OCI-LY1 (cell line): ENCODE measurements around the gene EBF3.

ENCODE experiments used
- H2AFZ ChIP-seq: fragments of 200-600 bp; sonication (generic), shearing (Covaris generic); 2 replicates; pipeline ENCODE4 v1.6.0; 2014; ENCODE audit warnings: antibody characterized with exemption, mild to moderate bottlenecking, low read length
- H3F3A ChIP-seq: fragments of 200-600 bp; sonication (generic), shearing (Covaris generic); 2 replicates; pipeline ENCODE4 v1.6.0; 2014; ENCODE audit warnings: mild to moderate bottlenecking, antibody characterized with exemption, low read length, moderate library complexity; ENCODE audit not compliant: insufficient read depth
- H3K27ac ChIP-seq: fragments of 200-600 bp; sonication (generic); 2 replicates; pipeline ENCODE4 v1.5.1; 2014; ENCODE audit warnings: low read length, mixed run types, mild to moderate bottlenecking, low read depth; ENCODE audit not compliant: poor library complexity, severe bottlenecking
- H3K27me3 ChIP-seq: fragments of 200-600 bp; sonication (generic); 2 replicates; pipeline ENCODE4 v1.6.0; 2014; ENCODE audit warnings: antibody characterized with exemption, mild to moderate bottlenecking, low read length, moderate library complexity; ENCODE audit not compliant: insufficient read depth
- H3K36me3 ChIP-seq: fragments of 200-600 bp; sonication (generic); 2 replicates; pipeline ENCODE4 v1.6.1; 2014; ENCODE audit warnings: mild to moderate bottlenecking, antibody characterized with exemption, low read length, moderate library complexity, mixed read lengths; ENCODE audit not compliant: insufficient read depth
- H3K4me1 ChIP-seq: fragments of 200-600 bp; sonication (generic); 2 replicates; pipeline ENCODE4 v1.5.1; 2014; ENCODE audit warnings: mild to moderate bottlenecking, low read length, moderate library complexity; ENCODE audit not compliant: insufficient read depth, severe bottlenecking
- H3K4me2 ChIP-seq: fragments of 200-600 bp; sonication (generic), shearing (Covaris generic); 2 replicates; pipeline ENCODE4 v1.6.1; 2014; ENCODE audit warnings: low read length
- H3K4me3 ChIP-seq: fragments of 200-600 bp; sonication (generic); 2 replicates; pipeline ENCODE4 v1.5.1; 2014; ENCODE audit warnings: low read length, low read depth, mild to moderate bottlenecking, mixed read lengths; ENCODE audit not compliant: poor library complexity, severe bottlenecking
- H3K79me2 ChIP-seq: fragments of 200-600 bp; shearing (Covaris generic); 2 replicates; pipeline ENCODE4 v1.6.1; 2016; ENCODE audit warnings: mixed run types, low read length, mixed read lengths; ENCODE audit not compliant: insufficient read depth
- H3K9ac ChIP-seq: fragments of 200-600 bp; sonication (generic), shearing (Covaris generic); 2 replicates; pipeline ENCODE4 v1.6.1; 2014; ENCODE audit warnings: mild to moderate bottlenecking, low read length, mixed read lengths
- H3K9me2 ChIP-seq: fragments of 200-600 bp; sonication (generic), shearing (Covaris generic); 2 replicates; pipeline ENCODE4 v1.6.1; 2014; ENCODE audit warnings: low read depth, mild to moderate bottlenecking, low read length, mixed read lengths
- H3K9me3 ChIP-seq: fragments of 200-600 bp; shearing (Covaris generic); 2 replicates; pipeline ENCODE4 v1.6.1; 2014; ENCODE audit warnings: low read length, mixed read lengths
- H4K20me1 ChIP-seq: fragments of 200-600 bp; sonication (generic), shearing (Covaris generic); 2 replicates; pipeline ENCODE4 v1.6.0; 2016; ENCODE audit warnings: mild to moderate bottlenecking, low read length; ENCODE audit not compliant: insufficient read depth
- EZH2 ChIP-seq: fragments of 200-600 bp; sonication (generic), shearing (Covaris generic); IDR thresholded peaks from 2 replicates; pipeline ENCODE4 v1.8.0; 2017; ENCODE audit warnings: borderline replicate concordance, mixed run types, mild to moderate bottlenecking, antibody characterized with exemption, low read length, moderate library complexity, mixed read lengths
- TF ChIP-seq, protein P1 (sequence below): fragments of 200-600 bp; sonication (generic), shearing (Covaris generic); IDR thresholded peaks from 2 replicates; pipeline ENCODE4 v1.5.1; 2017; ENCODE audit warnings: mild to moderate bottlenecking, antibody characterized with exemption, low read length, moderate library complexity, mixed read lengths

The EBF3 gene

DNA sequence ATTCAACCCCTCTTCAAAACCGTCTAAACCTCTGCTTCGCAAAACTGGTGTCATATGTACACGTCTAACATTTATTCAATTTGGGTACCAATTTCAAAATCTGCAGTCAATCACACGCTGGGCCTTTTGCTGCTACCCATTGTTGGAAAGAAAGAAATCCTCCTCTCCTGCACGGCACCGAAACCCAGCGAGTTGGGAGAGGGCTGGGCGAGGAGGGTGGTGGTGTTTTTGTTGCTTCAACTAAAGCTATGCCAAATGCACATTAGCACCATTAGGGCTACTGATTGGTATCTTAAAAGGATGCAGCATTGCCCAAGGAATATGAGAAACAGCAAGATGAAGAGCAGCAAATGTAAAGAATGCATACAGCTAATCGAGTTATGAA is 7.8 kb downstream of the EBF3 start:
- Histone ChIP-seq H3K4me1 (no peaks in the 10 kb centered on the region), H3K79me2 (no peaks in the 10 kb centered on the region), H3K4me2 (no peak overlapping the region), H3K9me3 (no peaks in the 10 kb centered on the region), H3K4me3 (no peak overlapping the region), H3K27ac (no peak overlapping the region), H3K36me3 (no peaks in the 10 kb centered on the region), H3K27me3 (no peaks in the 10 kb centered on the region; the same call in 1 of the 2 replicates), H4K20me1 (no peaks in the 10 kb centered on the region), H2AFZ (no peak overlapping the region), H3F3A (no peaks in the 10 kb centered on the region), H3K9ac (no peak overlapping the region), H3K9me2 (no peaks in the 10 kb centered on the region)
- no peak for TF ChIP-seq EZH2
- TF ChIP-seq, protein P1, sequence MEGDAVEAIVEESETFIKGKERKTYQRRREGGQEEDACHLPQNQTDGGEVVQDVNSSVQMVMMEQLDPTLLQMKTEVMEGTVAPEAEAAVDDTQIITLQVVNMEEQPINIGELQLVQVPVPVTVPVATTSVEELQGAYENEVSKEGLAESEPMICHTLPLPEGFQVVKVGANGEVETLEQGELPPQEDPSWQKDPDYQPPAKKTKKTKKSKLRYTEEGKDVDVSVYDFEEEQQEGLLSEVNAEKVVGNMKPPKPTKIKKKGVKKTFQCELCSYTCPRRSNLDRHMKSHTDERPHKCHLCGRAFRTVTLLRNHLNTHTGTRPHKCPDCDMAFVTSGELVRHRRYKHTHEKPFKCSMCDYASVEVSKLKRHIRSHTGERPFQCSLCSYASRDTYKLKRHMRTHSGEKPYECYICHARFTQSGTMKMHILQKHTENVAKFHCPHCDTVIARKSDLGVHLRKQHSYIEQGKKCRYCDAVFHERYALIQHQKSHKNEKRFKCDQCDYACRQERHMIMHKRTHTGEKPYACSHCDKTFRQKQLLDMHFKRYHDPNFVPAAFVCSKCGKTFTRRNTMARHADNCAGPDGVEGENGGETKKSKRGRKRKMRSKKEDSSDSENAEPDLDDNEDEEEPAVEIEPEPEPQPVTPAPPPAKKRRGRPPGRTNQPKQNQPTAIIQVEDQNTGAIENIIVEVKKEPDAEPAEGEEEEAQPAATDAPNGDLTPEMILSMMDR = no peak

DNA sequence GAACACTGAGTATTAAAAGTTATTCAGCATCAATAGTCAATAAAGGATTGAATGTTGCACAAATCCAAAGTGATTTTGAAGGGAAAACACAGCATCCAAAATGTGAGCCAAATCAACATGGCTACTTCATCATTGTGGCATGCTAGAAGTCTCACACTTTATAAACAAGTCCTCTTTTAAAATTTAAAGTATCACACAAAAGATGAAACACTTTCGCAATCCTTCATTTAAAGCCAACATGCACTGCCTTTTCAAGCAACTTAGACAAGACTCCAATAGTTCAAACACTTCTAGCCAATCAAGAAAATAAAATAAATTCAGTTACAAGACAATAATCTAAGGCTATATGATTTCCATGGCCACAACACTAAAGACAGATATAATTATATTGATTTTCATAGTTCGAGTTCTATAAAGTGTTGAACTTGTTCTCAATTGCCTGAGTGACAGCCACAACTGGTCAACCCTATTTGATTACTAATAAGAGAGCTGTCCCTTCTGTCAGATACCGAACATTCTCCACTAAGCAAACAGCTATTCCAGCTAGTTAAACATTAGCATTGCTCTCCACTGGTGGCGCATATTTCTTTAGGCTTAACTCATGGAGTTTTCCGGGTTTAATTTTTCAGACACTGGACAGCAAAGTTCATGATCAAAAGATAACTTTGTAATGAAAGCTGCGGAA is 8.3 kb downstream of the EBF3 start:
- Histone ChIP-seq H3K9me3 (no peaks in the 10 kb centered on the region), H3K4me1 (no peaks in the 10 kb centered on the region), H2AFZ (no peak overlapping the region), H3K36me3 (no peaks in the 10 kb centered on the region), H4K20me1 (no peaks in the 10 kb centered on the region), H3K4me3 (no peak overlapping the region), H3K27ac (no peak overlapping the region), H3K27me3 (no peaks in the 10 kb centered on the region; the same call in 1 of the 2 replicates), H3K9me2 (no peaks in the 10 kb centered on the region), H3F3A (no peaks in the 10 kb centered on the region), H3K4me2 (no peak overlapping the region), H3K9ac (no peak overlapping the region), H3K79me2 (no peaks in the 10 kb centered on the region)
- TF ChIP-seq, protein P1 = no peak
- no peak for TF ChIP-seq EZH2

DNA sequence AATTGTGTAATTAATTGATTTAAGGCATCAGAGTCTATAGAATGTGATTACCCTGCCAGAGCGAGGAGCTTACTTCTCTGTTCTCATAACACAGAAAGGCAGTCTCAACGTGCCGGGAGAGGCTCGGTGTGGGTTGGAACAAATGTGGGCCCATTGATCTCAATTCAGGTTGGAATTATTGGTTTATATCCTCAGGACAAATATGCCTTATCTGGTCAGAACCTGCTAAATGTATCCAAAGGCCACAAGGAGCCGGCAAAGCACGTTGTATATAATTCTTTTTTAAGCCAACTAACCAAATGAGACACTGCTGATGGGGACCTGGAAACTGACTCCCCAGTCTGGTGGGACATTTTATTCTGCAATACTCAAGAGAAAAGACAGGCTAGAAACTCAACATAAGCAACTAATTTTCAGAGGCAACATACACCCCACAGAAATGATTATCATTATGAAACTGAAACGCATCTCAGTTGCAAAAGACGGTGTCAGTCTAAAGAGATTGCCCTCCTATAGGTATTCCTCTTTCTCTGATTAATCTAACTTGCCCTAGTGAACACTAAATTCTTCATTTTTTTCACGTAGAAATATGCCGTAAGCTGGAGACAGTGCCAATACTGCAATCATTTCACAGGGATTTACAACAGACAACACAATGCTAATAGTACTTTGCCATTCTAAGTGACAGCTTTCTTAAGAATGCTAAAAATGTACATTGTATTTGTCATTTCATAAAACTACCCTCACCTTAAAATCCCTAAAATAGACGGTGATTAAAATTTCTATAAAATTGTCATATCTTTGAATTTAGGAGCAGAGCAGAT is 9.4 kb downstream of the EBF3 start:
- no peaks in the 10 kb centered on the region for H3F3A ChIP-seq
- no peaks in the 10 kb centered on the region for H3K36me3 ChIP-seq
- TF ChIP-seq EZH2 = no peak
- TF ChIP-seq, protein P1 = no peak
- H4K20me1 ChIP-seq = no peaks in the 10 kb centered on the region
- H3K9me2 ChIP-seq = no peaks in the 10 kb centered on the region
- no peak overlapping the region for H3K4me2 ChIP-seq
- H3K79me2 ChIP-seq = no peaks in the 10 kb centered on the region
- no peak overlapping the region for H3K9ac ChIP-seq
- no peak overlapping the region for H3K27ac ChIP-seq
- no peaks in the 10 kb centered on the region for H3K9me3 ChIP-seq
- H3K27me3 ChIP-seq = no peaks in the 10 kb centered on the region; the same call in 1 of the 2 replicates
- H2AFZ ChIP-seq = no peak overlapping the region
- no peaks in the 10 kb centered on the region for H3K4me1 ChIP-seq
- no peak overlapping the region for H3K4me3 ChIP-seq
